K562 (cell line): ENCODE results near the gene CENPO. TPM values are rescaled to one million over a fixed set of nuclear protein-coding genes. Genes with fewer than 3 reads are reported as not detected.

Source experiments
- BCL6 ChIP-seq: fragments of 250-450 bp; sonication (Bioruptor Pico); IDR thresholded peaks from 2 replicates; pipeline ENCODE4 v1.4.0; 2020
- BDP1 ChIP-seq: IDR thresholded peaks from 3 replicates; pipeline ENCODE4 v1.6.1; 2011; ENCODE audit not compliant: insufficient read length, insufficient read depth
- BRF1 ChIP-seq: IDR thresholded peaks from 3 replicates; pipeline ENCODE4 v1.6.1; 2011; ENCODE audit warnings: borderline replicate concordance, mild to moderate bottlenecking; ENCODE audit not compliant: insufficient read length; ENCODE audit errors: extremely low read depth
- ELK1 ChIP-seq: sonication (generic); formaldehyde crosslinking; IDR thresholded peaks from 2 replicates; pipeline ENCODE4 v1.8.1; 2022; ENCODE audit warnings: missing genetic modification reagents
- FOXK2 ChIP-seq, 2 experiments: fragments of 450-650 bp; IDR thresholded peaks in 1 of 2; conservative IDR thresholded peaks in 1 of 2; 2 replicates each; pipeline ENCODE4 v1.6.1; 2016; ENCODE audit warnings: low read depth in 2 of 2, mild to moderate bottlenecking in 1 of 2
- GABPA ChIP-seq: fragments of 200-800 bp; sonication (Bioruptor generic); conservative IDR thresholded peaks from 2 replicates; pipeline ENCODE4 v1.6.1; 2016; ENCODE audit warnings: low read depth, missing genetic modification characterization, missing compliant biosample characterization
- MCM2 ChIP-seq: fragments of 450-650 bp; IDR thresholded peaks from 2 replicates; pipeline ENCODE4 v1.6.1; 2017; ENCODE audit warnings: low read depth, mild to moderate bottlenecking
- MYC ChIP-seq, 2 experiments: fragments of 250-450 bp in 1 of 2; sonication (Bioruptor Pico) in 1 of 2; IDR thresholded peaks; 2 replicates each; pipeline versions ENCODE4 v1.5.1 to v1.6.1; 2012 to 2021; ENCODE audit warnings: low read depth in 2 of 2, borderline replicate concordance in 1 of 2, improper control_type of control experiment in 1 of 2, low read length in 1 of 2, mild to moderate bottlenecking in 1 of 2, moderate library complexity in 1 of 2
- OTX1 ChIP-seq: fragments of 450-650 bp; formaldehyde crosslinking; IDR thresholded peaks from 2 replicates; pipeline ENCODE4 v1.4.0; 2022; ENCODE audit warnings: mild to moderate bottlenecking
- RBBP5 ChIP-seq: fragments of 200-600 bp; sonication (generic); IDR thresholded peaks from 2 replicates; pipeline ENCODE4 v1.6.1; 2012; ENCODE audit warnings: borderline replicate concordance, mild to moderate bottlenecking, low read length, control low read depth, inconsistent platforms; ENCODE audit not compliant: insufficient read depth, poor library complexity, severe bottlenecking
- RNF219 ChIP-seq: fragments of 250-450 bp; sonication (Bioruptor Pico); IDR thresholded peaks from 2 replicates; pipeline ENCODE4 v1.5.0; 2022; ENCODE audit warnings: mild to moderate bottlenecking
- SIX5 ChIP-seq, 2 experiments: IDR thresholded peaks; 2 replicates each; pipeline ENCODE4 v1.6.1; 2011; ENCODE audit warnings: low read length in 2 of 2, borderline replicate concordance in 1 of 2, low read depth in 1 of 2, mild to moderate bottlenecking in 1 of 2, moderate library complexity in 1 of 2; ENCODE audit not compliant: insufficient read depth in 1 of 2
- ZBTB8A ChIP-seq: fragments of 450-650 bp; IDR thresholded peaks from 2 replicates; pipeline ENCODE4 v1.6.1; 2018; ENCODE audit warnings: mild to moderate bottlenecking, moderate library complexity; ENCODE audit not compliant: partially characterized antibody
- ZKSCAN1 ChIP-seq: fragments of 150-350 bp; IDR thresholded peaks from 2 replicates; pipeline ENCODE4 v1.6.1; 2016; ENCODE audit warnings: low read depth, low read length
- ZMIZ1 ChIP-seq, 2 experiments: fragments of 150-350 bp in 1 of 2; IDR thresholded peaks; 2 replicates each; pipeline ENCODE4 v1.6.1; 2012 to 2016; ENCODE audit warnings: low read depth in 2 of 2, low read length in 2 of 2, mild to moderate bottlenecking in 1 of 2, moderate library complexity in 1 of 2
- polyA plus RNA-seq, 8 experiments: library from polyadenylated mRNA; depleted of rRNA in 4 of 8; stranded (reverse) in 5 of 8; unstranded in 3 of 8; fragments of >200 nt; fragmentation: Nextera tagmentation in 2 of 8; fragmentation: Illumina TruSeq in 1 of 8; extraction: Ambion mirVana in 2 of 8; extraction: Trizol in 1 of 8; gene quantifications; 2 replicates each; pipeline versions ENCODE4 v1.2.1 to v1.2.3, GENCODE V29; 2011 to 2014; ENCODE audit warnings: inconsistent platforms in 1 of 8, missing spikeins in 1 of 8
- total RNA-seq, 7 experiments: library from RNA; depleted of rRNA in 6 of 7; stranded (reverse); fragments of >200 nt in 6 of 7; fragmentation: Illumina TruSeq in 2 of 7; extraction: Trizol in 2 of 7; gene quantifications; 2 replicates each; pipeline versions ENCODE4 v1.2.1 to v1.2.3, GENCODE V29; 2011 to 2021; ENCODE audit warnings: low replicate concordance in 1 of 7

Gene CENPO
- total and polyA plus RNA-seq, 9 of the 15 experiments (the other 6 are each of a cell fraction or from before 2014, with no cell fraction given) = 30.6 to 59.4 (median 38.9) TPM

DNA sequence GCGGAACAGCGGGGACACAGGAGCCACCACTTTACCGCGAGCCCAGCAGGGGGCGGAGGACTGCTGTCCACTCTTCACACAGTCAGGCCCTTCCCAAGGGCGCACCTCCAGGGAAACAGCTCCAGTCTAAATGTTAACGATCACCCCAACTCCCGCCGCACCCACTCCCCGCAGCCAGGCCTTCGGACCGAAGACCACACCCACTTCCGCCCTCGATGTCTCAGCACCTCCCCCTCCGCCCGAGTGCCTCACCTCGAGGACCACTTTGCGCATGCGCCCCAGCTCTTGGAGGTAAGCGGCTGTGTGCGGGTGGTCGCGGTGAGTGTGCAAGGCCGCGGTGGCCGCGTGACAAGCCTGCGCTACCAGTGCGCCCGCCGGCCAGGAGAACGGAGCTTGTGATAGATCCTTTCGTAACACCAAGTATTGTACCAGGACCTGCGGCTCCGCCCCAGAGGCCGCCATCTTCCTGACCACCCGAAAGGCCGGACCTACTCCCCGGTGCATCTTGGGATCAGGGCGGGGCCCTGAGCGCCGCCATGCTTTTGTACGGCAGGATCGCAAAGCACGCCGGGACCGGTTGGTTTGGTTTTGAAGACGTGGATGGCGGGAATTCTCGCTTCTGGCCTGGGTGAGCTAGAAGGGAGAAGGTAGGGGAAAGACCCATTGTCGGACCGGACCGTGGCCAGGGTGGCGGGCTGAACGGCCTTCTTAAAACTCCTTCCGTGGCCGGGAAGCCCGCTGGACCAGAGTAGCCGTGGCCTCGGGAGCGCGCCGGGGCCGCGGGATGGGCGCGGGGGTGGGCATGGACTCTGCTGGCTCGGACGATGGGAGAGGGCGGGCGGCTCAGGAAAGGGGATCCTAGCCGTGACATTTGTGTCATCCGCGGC is at the start of gene CENPO, which contains the start of gene PTRHD1 (continued):
- TF ChIP-seq RNF219 (CRISPR knock-in tag) = no peak
- TF ChIP-seq RBBP5 = peak; percentile 85
- TF ChIP-seq GABPA (tag) = peak; percentile 78
- peak; percentile 51; a peak in 2 of 4 replicates for TF ChIP-seq SIX5 (IDR thresholded peaks at IDR 0.05; ENCODE audit: borderline replicate concordance in 1 of 2, insufficient read depth in 1 of 2, low read depth in 1 of 2, low read length in 2 of 2)
- peak; percentile 100 for TF ChIP-seq ZKSCAN1
- TF ChIP-seq MYC (IDR thresholded peaks at IDR 0.05; ENCODE audit: low read depth, low read length) = peak; percentile 80
- TF ChIP-seq MYC (CRISPR knock-in tag; IDR thresholded peaks at IDR 0.05; ENCODE audit: borderline replicate concordance, low read depth) = peak; percentile 58; the same call in 1 of the 2 replicates
- TF ChIP-seq FOXK2 (conservative IDR thresholded peaks at IDR 0.05 in 1 of 2, IDR thresholded peaks at IDR 0.05 in 1 of 2; ENCODE audit: low read depth in 2 of 2) = peak; percentile 79 to 80
- TF ChIP-seq ZBTB8A = no peak
- no peak for TF ChIP-seq MCM2
- no peak for TF ChIP-seq BDP1
- TF ChIP-seq BRF1 = no peak
- no peak for TF ChIP-seq OTX1 (CRISPR knock-in tag)
- peak in 1 of 2 experiments; percentile 62; a peak in 1 of 4 replicates for TF ChIP-seq ZMIZ1 (IDR thresholded peaks at IDR 0.05; ENCODE audit: low read depth in 2 of 2, low read length in 2 of 2)
- no peak for TF ChIP-seq ELK1
- TF ChIP-seq BCL6 (CRISPR knock-in tag) = no peak
